Hindlimb muscle (tissue), 1 donor: Measurements from ENCODE around the gene PHOSPHO1. TPM values are rescaled to one million over a fixed set of nuclear protein-coding genes. Genes with fewer than 3 reads are reported as not detected.

Source experiments
- DNase-seq: peaks from one replicate; pipeline ENCODE4 v3.0.0-alpha.2; 2013
- polyA plus RNA-seq: library from polyadenylated mRNA; unstranded; fragments of 120-200 nt; gene quantifications from one replicate; pipeline ENCODE4 v1.2.1, GENCODE V29; 2013; ENCODE audit not compliant: insufficient read length

PHOSPHO1 gene
- polyA plus RNA-seq, 1 donor, result 19.9 TPM

GRCh38 chr17:49218941-49219913 is 11.4 kb downstream of the PHOSPHO1 start:
- DNase-seq, result no peak

DNA sequence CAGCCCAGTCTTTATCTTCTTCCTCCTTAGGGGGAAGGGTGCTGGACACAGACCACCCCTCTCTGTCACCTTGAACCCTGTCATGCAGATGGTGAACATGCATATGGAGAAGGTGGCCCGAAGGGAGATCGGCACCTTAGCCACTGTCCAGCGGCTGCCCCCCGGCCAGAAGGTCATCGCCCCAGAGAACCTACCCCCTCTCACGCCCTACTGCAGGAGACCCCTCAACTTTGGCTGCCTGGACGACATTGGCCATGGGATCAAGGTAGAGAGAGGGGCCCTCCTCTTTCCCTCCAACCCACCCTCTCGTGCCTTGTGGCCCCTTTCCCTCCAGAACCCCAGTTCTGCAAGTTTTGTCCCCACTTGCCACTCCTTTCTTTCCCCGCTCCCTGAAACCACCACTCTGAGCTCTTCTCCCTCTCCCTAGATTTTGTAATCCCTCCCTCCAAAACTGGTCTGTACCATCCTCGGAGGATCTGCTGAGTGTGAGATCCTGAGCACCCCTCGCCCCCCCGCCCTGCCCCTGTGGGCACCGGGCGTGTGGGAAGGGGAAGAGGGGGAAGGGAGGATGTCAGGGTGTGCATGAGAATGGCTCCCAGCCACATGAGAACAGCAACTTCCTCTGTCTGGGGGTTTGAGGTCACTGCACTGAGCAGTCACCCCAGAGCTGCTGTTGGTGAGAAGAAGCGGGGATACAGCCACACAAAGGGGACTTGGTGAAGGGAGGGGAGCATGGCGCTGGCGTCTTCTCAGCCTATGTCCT is 12.8 kb downstream of the PHOSPHO1 start:
- DNase-seq, result peak; percentile 37

GRCh38 chr17:49216953-49217650 is 13.5 kb downstream of the PHOSPHO1 start:
- no peak for DNase-seq

GRCh38 chr17:49216482-49216881 is 14.1 kb downstream of the PHOSPHO1 start:
- no peak for DNase-seq

GRCh38 chr17:49214676-49215360 is 15.8 kb downstream of the PHOSPHO1 start:
- no peak for DNase-seq

DNA sequence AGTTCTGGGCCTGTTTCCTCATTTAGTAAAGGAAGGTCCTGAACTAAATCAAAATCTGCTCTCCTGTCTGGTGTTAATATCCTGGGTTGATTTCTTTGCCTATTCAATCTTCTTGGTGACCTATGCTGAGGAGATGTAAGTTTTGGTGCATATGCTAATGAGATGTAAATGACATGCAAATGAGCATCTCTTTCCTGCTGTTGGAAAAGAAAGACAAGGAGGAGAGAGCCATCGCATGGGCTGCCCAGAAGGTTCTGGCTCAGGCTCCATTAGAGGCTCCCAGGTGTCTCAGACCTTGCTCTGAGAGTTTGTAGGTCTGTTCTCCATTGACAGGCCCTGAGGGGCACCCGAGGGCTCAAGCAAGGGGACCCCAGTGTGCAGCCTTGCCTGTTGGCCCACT is 16.7 kb downstream of the PHOSPHO1 start:
- DNase-seq, result no peak

GRCh38 chr17:49213399-49213798 is 17.2 kb downstream of the PHOSPHO1 start:
- no peak for DNase-seq

DNA sequence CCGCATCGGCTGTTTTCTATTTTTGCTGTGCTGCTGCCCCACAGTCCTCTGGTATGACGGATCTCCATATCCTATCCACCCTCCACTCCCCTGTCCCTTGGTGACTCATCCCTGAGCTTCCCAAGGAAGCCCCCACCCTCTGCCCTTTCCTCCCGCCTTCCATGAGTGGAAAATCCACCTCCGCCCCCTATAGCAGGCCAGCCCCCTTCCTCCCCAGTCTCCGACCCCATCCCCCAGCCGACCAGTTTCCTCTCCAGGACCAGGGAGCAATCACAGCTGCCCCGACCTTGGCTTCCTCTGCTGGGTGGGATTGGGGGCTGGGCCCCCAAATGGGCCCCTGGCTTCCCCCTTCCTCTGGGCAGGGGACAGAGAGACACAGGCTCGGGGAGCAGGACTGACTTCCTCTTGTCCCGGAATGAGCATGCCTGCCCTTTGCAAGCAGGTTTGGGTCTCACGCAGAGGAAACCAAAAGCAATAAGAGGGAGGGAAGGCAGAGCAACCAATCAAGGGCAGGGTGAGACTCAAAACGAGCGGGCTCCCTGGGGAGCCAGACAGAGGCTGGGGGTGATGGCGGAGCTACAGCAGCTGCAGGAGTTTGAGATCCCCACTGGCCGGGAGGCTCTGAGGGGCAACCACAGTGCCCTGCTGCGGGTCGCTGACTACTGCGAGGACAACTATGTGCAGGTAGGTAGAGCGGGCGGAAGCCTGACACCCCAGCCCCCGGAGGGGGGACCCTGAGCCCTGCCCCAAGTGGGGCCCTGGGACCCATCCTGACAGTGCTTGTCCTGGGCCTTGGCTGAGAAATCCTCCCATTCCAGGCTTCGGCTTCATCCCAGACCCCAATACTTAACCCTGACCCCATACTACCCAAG is 20.2 kb downstream of the PHOSPHO1 start, which contains the start of the genes ABI3 and GNGT2:
Gene ABI3, plus strand, starts transcription at position 550 of the 872 bp plus-strand sequence. Its CDS starts 18 bp downstream, at position 568.
Gene GNGT2, minus strand, starts transcription at position 417 of the 872 bp plus-strand sequence. CDS start 3,152 bp downstream, outside the sequence.
- peak; percentile 32 for DNase-seq

DNA sequence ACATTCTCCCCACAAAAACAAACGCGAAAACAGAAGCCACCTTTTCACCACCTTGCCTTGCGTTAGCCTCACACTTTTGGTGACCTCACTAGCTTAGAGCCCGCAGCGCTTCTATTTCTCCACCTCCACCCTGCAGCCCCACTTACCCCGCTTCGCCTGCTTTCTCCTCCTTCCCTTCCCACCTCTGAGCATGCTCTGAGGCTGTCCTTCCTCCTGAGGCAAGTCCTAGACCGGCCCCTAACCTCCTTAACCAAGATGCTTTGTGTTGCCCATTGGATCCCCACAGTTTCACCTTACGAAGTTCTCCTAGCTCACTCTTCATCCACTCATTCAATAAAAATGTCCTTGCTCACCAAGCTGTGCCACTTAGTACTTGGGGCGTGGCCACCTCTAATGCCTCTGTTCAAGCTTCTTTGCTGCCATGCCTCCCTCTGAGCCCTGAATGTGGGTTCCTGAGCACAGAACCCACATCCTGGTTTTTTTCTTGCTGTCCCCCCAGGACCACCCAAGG is 21.5 kb downstream of the PHOSPHO1 start:
- no peak for DNase-seq

DNA sequence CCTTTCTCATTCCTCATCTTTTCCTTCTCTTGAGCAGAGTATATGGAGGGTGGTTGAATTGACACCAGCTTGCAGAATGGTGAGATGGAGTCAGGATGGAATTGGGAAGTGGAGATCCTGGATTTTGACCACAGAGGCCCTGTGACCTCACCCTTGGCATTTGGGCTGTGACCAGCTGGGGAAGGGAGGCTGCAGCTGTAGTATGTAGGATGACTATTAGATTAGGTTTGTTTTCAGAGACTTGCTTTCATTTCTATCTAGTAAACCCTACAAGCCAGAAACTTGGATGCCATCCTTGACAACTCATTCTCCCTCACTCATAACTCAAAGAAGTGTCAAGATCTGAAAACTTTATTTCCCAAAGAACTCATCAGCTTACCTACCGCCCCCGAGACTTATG is 26.1 kb downstream of the PHOSPHO1 start:
- DNase-seq, result no peak

DNA sequence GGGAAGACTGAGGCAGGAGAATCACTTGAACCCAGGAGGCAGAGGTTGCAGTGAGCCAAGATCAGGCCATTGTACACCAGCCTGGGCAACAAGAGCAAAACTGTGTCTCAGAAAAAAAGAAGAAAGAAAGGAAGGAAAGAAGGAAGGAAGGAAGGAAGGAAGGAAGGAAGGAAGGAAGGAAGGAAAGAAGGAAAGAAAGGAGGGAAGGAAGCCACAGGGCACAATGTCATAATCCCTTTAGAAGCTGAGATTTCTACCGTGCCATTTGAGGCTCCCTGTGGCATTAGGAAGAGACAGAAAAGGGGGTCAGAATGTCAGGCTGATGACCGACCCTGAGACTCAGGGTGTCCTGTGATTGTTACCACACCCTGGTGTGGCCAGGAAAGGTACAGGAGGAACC is 26.8 kb downstream of the PHOSPHO1 start:
- no peak for DNase-seq

GRCh38 chr17:49201481-49201927 is 29.1 kb downstream of the PHOSPHO1 start:
- DNase-seq, result no peak

DNA sequence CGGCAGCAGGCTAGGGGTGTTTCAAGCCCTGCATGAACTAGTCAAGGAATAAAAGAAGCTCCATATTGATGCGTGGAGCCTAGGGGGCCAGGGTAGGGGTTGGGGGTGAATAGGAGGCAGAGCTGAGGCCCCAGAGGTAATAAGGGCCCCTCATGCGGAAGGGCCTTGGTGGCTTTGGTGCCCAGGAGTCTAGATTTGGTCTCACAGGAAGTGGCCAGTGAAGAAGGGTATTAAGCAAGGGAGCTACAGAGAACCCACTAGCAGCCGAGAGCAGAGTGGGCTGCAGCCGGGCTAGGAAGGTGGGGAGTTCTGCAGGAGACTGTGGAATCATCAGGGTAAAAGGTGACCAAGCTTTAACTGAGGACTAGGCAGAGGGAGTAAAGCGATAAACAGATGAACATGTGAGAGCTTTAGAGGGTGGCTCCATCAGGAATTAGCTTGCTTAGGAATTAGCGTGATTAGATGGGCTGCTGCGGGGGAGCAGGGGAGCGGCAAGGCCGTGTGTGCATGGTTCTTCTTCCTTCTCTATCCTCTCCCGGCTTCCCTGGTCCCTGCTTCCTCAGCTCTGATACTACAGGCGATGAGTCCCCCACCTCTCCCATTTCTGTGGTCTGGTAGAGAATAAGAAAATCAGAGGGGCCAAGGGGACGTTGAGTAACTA is 30.0 kb downstream of the PHOSPHO1 start:
- DNase-seq, result no peak

- DNase-seq, result no peak
These were observed 32.4 kb downstream of the PHOSPHO1 start for GRCh38 chr17:49198211-49198610.

GRCh38 chr17:49197346-49197998 is 33.1 kb downstream of the PHOSPHO1 start:
- DNase-seq, result no peak

- no peak for DNase-seq
These were observed 34.1 kb downstream of the PHOSPHO1 start for GRCh38 chr17:49196520-49196919.

- no peak for DNase-seq
These were observed 34.8 kb downstream of the PHOSPHO1 start for GRCh38 chr17:49195751-49196150.

GRCh38 chr17:49194297-49194607 is 36.3 kb downstream of the PHOSPHO1 start:
- no peak for DNase-seq

DNA sequence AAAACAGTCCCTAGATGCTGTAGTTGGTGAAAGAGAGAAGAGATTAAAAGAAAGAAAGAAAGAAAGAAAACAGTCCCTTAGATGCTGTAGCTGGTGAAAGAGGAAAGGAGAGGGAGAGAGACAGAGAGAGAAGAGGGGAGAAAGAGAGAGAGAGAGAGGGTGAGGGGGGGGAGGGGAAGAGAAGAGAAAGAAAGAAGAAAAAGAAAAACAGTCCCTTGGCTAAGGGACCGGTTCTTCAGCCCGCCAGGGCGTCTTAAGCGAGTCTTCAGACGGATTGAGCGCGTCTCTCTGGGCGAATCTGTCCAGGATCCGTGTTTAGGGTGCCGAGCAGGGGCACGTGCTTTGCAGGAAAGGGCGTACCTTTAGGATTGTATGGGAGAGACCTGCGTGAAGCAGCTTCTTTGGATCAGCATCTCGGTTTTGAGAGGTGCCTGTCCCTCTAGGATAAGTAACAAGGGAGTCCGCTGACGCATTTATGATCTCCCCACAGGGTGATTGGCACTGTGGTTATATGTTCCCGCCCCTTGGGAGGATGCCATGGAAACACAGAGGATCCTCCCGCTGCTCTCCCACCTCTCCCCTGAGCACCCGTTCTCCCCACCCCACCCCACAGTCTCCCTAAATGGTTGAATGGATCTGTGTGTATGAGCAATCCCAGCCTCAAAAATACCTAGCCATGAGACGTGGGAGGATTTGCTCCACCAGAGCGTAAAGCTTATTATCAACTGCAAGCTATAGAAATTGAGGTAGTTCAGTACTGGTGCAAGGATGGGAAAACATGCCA is 36.9 kb downstream of the PHOSPHO1 start:
- DNase-seq, result peak; percentile 28
